Measurements from ENCODE around the gene CHRNA4.

GRCh38 chr20:63406011-63406410, 44.9 kb upstream of the CHRNA4 start:
- TF ChIP-seq FOXK2 (IDR thresholded peaks at IDR 0.05): no peak
- TF ChIP-seq FOXA1 (IDR thresholded peaks at IDR 0.05): no peak
- no peak for TF ChIP-seq ZNF384 (IDR thresholded peaks at IDR 0.05)
- no peak for TF ChIP-seq SP1 (IDR thresholded peaks at IDR 0.05)
- no peak for TF ChIP-seq HDGF (IDR thresholded peaks at IDR 0.05; ENCODE audit: borderline replicate concordance)
- no peak for TF ChIP-seq ARNT (IDR thresholded peaks at IDR 0.05)
